Vagina (tissue), 2 donors: ENCODE measurements around the gene CTNND2. TPM values are rescaled to one million over a fixed set of nuclear protein-coding genes. Genes with fewer than 3 reads are reported as not detected.

Experiments
- DNase-seq, 2 donors: peaks; one replicate each; pipeline ENCODE4 v3.0.0-alpha.2; 2017; ENCODE audit errors: extremely low spot score in 2 of 2
- H3K27ac ChIP-seq: fragments of 200-600 bp; sonication (generic); one replicate; pipeline ENCODE4 v1.5.1; 2019
- H3K27me3 ChIP-seq: fragments of 200-600 bp; sonication (generic); one replicate; pipeline ENCODE4 v1.5.1; 2019
- H3K36me3 ChIP-seq, 2 donors: fragments of 200-600 bp; sonication (generic); one replicate each; pipeline ENCODE4 v1.5.1; 2017 to 2019
- H3K4me1 ChIP-seq: fragments of 200-600 bp; sonication (generic); one replicate; pipeline ENCODE4 v1.5.1; 2019
- H3K4me3 ChIP-seq, 2 donors: fragments of 200-600 bp; sonication (generic); 1 replicate in 1 of 2; 2 replicates in 1 of 2; pipeline ENCODE4 v1.5.1; 2016 to 2019
- H3K9me3 ChIP-seq: fragments of 200-600 bp; sonication (generic); one replicate; pipeline ENCODE4 v1.5.1; 2019
- CTCF ChIP-seq, 3 experiments: fragments of 450-650 bp in 2 of 3; fragments of 200-600 bp in 1 of 3; sonication (generic) in 1 of 3; IDR thresholded peaks; one replicate each; pipeline ENCODE4 v1.5.1; 2017 to 2019; ENCODE audit warnings: antibody characterized with exemption in 3 of 3, mild to moderate bottlenecking in 2 of 3, moderate library complexity in 2 of 3
- POLR2A ChIP-seq, 2 donors: fragments of 450-650 bp; IDR thresholded peaks; one replicate each; pipeline ENCODE4 v1.6.1; 2017; ENCODE audit warnings: antibody characterized with exemption in 2 of 2, mild to moderate bottlenecking in 2 of 2, moderate library complexity in 2 of 2
- POLR2AphosphoS5 ChIP-seq, 2 donors: sonication (generic); formaldehyde crosslinking; IDR thresholded peaks; one replicate each; pipeline ENCODE4 v1.9.0; 2017; ENCODE audit warnings: antibody characterized with exemption in 2 of 2, mild to moderate bottlenecking in 2 of 2, low read depth in 1 of 2; ENCODE audit not compliant: insufficient read depth in 1 of 2
- intact Hi-C: fragments of 100-400 bp; cut with DNase I; formaldehyde crosslinking; loops from one replicate; pipeline ENCODE4 v1.15.1; 2023
- total RNA-seq: library from RNA; depleted of rRNA; stranded (reverse); fragments of >200 nt; gene quantifications from one replicate; pipeline ENCODE4 v1.2.3, GENCODE V29; 2016

The CTNND2 gene
- total RNA-seq, 1 donor from 2014 or later = 1.7 TPM

- no peak for TF ChIP-seq POLR2AphosphoS5 (IDR thresholded peaks at IDR 0.05; ENCODE audit: insufficient read depth in 1 of 2, low read depth in 1 of 2)
- TF ChIP-seq POLR2A (IDR thresholded peaks at IDR 0.05) = no peak
- TF ChIP-seq CTCF (IDR thresholded peaks at IDR 0.05) = no peak
- no peaks in the 10 kb centered on the region for H3K36me3 ChIP-seq
- H3K9me3 ChIP-seq = no peaks in the 10 kb centered on the region
- no peak overlapping the region for H3K27ac ChIP-seq
- H3K27me3 ChIP-seq = no peaks in the 10 kb centered on the region
- H3K4me1 ChIP-seq = no peaks in the 10 kb centered on the region
- H3K4me3 ChIP-seq = no peak overlapping the region
- no peak for DNase-seq
- intact Hi-C loops = no loop called here
Observed at GRCh38 chr5:11302663-11303062, 601.6 kb downstream of the CTNND2 start.

GRCh38 chr5:11301171-11301570, 603.1 kb downstream of the CTNND2 start:
- TF ChIP-seq CTCF (IDR thresholded peaks at IDR 0.05) = no peak
- no peak for TF ChIP-seq POLR2A (IDR thresholded peaks at IDR 0.05)
- no peak for TF ChIP-seq POLR2AphosphoS5 (IDR thresholded peaks at IDR 0.05; ENCODE audit: insufficient read depth in 1 of 2, low read depth in 1 of 2)
- H3K27me3 ChIP-seq = no peaks in the 10 kb centered on the region
- H3K9me3 ChIP-seq = no peaks in the 10 kb centered on the region
- H3K4me1 ChIP-seq = no peaks in the 10 kb centered on the region
- H3K36me3 ChIP-seq = no peaks in the 10 kb centered on the region
- H3K27ac ChIP-seq = no peak overlapping the region
- no peak overlapping the region for H3K4me3 ChIP-seq
- intact Hi-C loops = no loop called here
- no peak for DNase-seq

- Histone ChIP-seq H3K9me3 (no peaks in the 10 kb centered on the region), H3K27me3 (no peaks in the 10 kb centered on the region), H3K36me3 (no peaks in the 10 kb centered on the region), H3K27ac (no peak overlapping the region), H3K4me3 (no peak overlapping the region), H3K4me1 (no peaks in the 10 kb centered on the region)
- intact Hi-C loops = no loop called here
- TF ChIP-seq CTCF (IDR thresholded peaks at IDR 0.05) = no peak
- TF ChIP-seq POLR2A (IDR thresholded peaks at IDR 0.05) = no peak
- no peak for TF ChIP-seq POLR2AphosphoS5 (IDR thresholded peaks at IDR 0.05; ENCODE audit: insufficient read depth in 1 of 2, low read depth in 1 of 2)
- DNase-seq = no peak
Observed at GRCh38 chr5:11300736-11301135, 603.5 kb downstream of the CTNND2 start.

- no peak overlapping the region for H3K27ac ChIP-seq
- no peaks in the 10 kb centered on the region for H3K9me3 ChIP-seq
- no peaks in the 10 kb centered on the region for H3K36me3 ChIP-seq
- no peak for DNase-seq
- no peaks in the 10 kb centered on the region for H3K27me3 ChIP-seq
- TF ChIP-seq POLR2A (IDR thresholded peaks at IDR 0.05) (no peak), POLR2AphosphoS5 (IDR thresholded peaks at IDR 0.05; ENCODE audit: insufficient read depth in 1 of 2, low read depth in 1 of 2) (no peak), CTCF (IDR thresholded peaks at IDR 0.05) (no peak)
- no peak overlapping the region for H3K4me3 ChIP-seq
- H3K4me1 ChIP-seq = no peaks in the 10 kb centered on the region
- intact Hi-C loops = no loop called here
Observed at GRCh38 chr5:11298877-11299276, 605.4 kb downstream of the CTNND2 start.

GRCh38 chr5:11293523-11293922, 610.7 kb downstream of the CTNND2 start:
- no peaks in the 10 kb centered on the region for H3K4me1 ChIP-seq
- TF ChIP-seq CTCF (IDR thresholded peaks at IDR 0.05) (no peak), POLR2AphosphoS5 (IDR thresholded peaks at IDR 0.05; ENCODE audit: insufficient read depth in 1 of 2, low read depth in 1 of 2) (no peak), POLR2A (IDR thresholded peaks at IDR 0.05) (no peak)
- H3K27me3 ChIP-seq = no peaks in the 10 kb centered on the region
- H3K27ac ChIP-seq = no peak overlapping the region
- intact Hi-C loops = no loop called here
- no peaks in the 10 kb centered on the region for H3K9me3 ChIP-seq
- no peak for DNase-seq
- H3K4me3 ChIP-seq = no peak overlapping the region
- H3K36me3 ChIP-seq = no peaks in the 10 kb centered on the region
